ENCODE data around the gene FBLN1.

- TF ChIP-seq CTCF (IDR thresholded peaks at IDR 0.05) (no peak), POLR2A (IDR thresholded peaks at IDR 0.05) (no peak), POLR2AphosphoS5 (IDR thresholded peaks at IDR 0.05) (no peak)
Measured at GRCh38 chr22:45473626-45474237, 29.0 kb upstream of the FBLN1 start.
